Left lung (tissue), 10 donors: Measurements from ENCODE around the gene B2M. TPM values are rescaled to one million over a fixed set of nuclear protein-coding genes. Genes with fewer than 3 reads are reported as not detected.
A peak's percentile ranks its signal among the peaks of the same experiment; 100 is the strongest.

ENCODE experiments used
- ATAC-seq: fragments of 200-7000 bp; cut with Tn5 transposase; one replicate; pipeline ENCODE4 v1.9.1; 2020; ENCODE audit warnings: moderate library complexity
- DNase-seq, 4 donors: peaks; one replicate each; pipeline ENCODE4 v3.0.0-alpha.2; 2013 to 2020
- H3K27ac ChIP-seq, 2 donors: fragments of 200-600 bp; sonication (generic) in 1 of 2; one replicate each; pipeline versions ENCODE4 v1.5.0 to v1.8.0; 2020 to 2021
- H3K27me3 ChIP-seq, 2 donors: fragments of 200-600 bp; sonication (generic) in 1 of 2; one replicate each; pipeline versions ENCODE4 v1.5.0 to v1.8.0; 2020 to 2021
- H3K36me3 ChIP-seq, 2 donors: fragments of 200-600 bp; sonication (generic) in 1 of 2; one replicate each; pipeline versions ENCODE4 v1.5.0 to v1.8.0; 2020 to 2021
- H3K4me1 ChIP-seq, 2 donors: fragments of 200-600 bp; one replicate each; pipeline ENCODE4 v1.8.0; 2021
- H3K4me3 ChIP-seq, 2 donors: fragments of 200-600 bp; sonication (generic) in 1 of 2; one replicate each; pipeline versions ENCODE4 v1.5.0 to v1.8.0; 2020 to 2021; ENCODE audit warnings: mild to moderate bottlenecking in 1 of 2
- H3K9me3 ChIP-seq, 2 donors: fragments of 200-600 bp; sonication (generic) in 1 of 2; one replicate each; pipeline versions ENCODE4 v1.5.0 to v1.8.0; 2020 to 2021
- CTCF ChIP-seq, 2 donors: fragments of 200-600 bp; sonication (generic) in 1 of 2; IDR thresholded peaks; one replicate each; pipeline versions ENCODE4 v1.5.0 to v1.8.0; 2021; ENCODE audit warnings: antibody characterized with exemption in 2 of 2
- intact Hi-C, 2 donors: fragments of 100-400 bp; cut with DNase I; formaldehyde crosslinking; loops; one replicate each; pipeline versions ENCODE4 v1.11.2 to v1.14.2; 2022
- polyA plus RNA-seq, 6 donors: library from polyadenylated mRNA; unstranded; fragments of 120-200 nt; gene quantifications; one replicate each; pipeline ENCODE4 v1.2.1, GENCODE V29; 2013; ENCODE audit not compliant: insufficient read length in 6 of 6
- total RNA-seq, 2 donors: library from RNA; stranded (reverse); fragmentation: NEBNext Ultra II Directional; extraction: Animal tissue kit (Norgen Biotek cat#: 25700); gene quantifications; one replicate each; pipeline ENCODE4 v1.2.1, GENCODE V29; 2021
- donor health status: DM: no; HTN: yes; CAD: no.
- donor health status: DM: no; HTN: no; CAD: no.

B2M gene
- total and polyA plus RNA-seq, 8 donors, result 1,154 to 5,072 (median 1,442) TPM

GRCh38 chr15:44663410-44664308 is 47.7 kb upstream of the B2M start, which contains the start of gene SPG11:
TSS of gene SPG11 (minus strand) at chr15:44663662. CDS start at chr15:44663647, 15 bp downstream.
- Histone ChIP-seq H3K36me3 (peaks cover 0 to 14% of the 10 kb centered on the region in 2 donors), H3K27ac (peak within 1 kb of the TSS; percentile 98 to 100), H3K27me3 (no peaks in the 10 kb centered on the region), H3K9me3 (no peaks in the 10 kb centered on the region), H3K4me1 (peaks cover 5 to 57% of the 10 kb centered on the region in 2 donors), H3K4me3 (peak within 1 kb of the TSS; percentile 95 to 100)
- ATAC-seq (peak; percentile 96), DNase-seq (peak; percentile 92 to 99 (median 98))
- intact Hi-C loops, result loop anchor here (5.0 to 10.0 kb wide), 2 partner anchors 71 to 74 kb away; partner anchors contain the start of gene TRIM69 (in 2 of the 2)
- peak; percentile 91 to 99 for TF ChIP-seq CTCF (IDR thresholded peaks at IDR 0.05)

- H3K27me3 ChIP-seq, result no peaks in the 10 kb centered on the region
- H3K27ac ChIP-seq, result no peak overlapping the region
- DNase-seq (no peak), ATAC-seq (no peak)
- no peak overlapping the region for H3K4me3 ChIP-seq
- H3K9me3 ChIP-seq, result no peaks in the 10 kb centered on the region
- peaks cover 5 to 39% of the 10 kb centered on the region in 2 donors for H3K4me1 ChIP-seq
- no peak for TF ChIP-seq CTCF (IDR thresholded peaks at IDR 0.05)
- no peaks in the 10 kb centered on the region for H3K36me3 ChIP-seq
- intact Hi-C loops, result loop anchor here in 1 of 2 donors (10.0 kb wide), 1 partner anchor 68 kb away; the partner anchor contains the start of gene TRIM69
These were observed 44.9 kb upstream of the B2M start for GRCh38 chr15:44666210-44667038.

GRCh38 chr15:44667039-44667360 is 44.3 kb upstream of the B2M start:
- H3K27ac ChIP-seq, result no peak overlapping the region
- intact Hi-C loops, result loop anchor here in 1 of 2 donors (10.0 kb wide), 1 partner anchor 68 kb away; the partner anchor contains the start of gene TRIM69

GRCh38 chr15:44668921-44669320 is 42.4 kb upstream of the B2M start:
- Histone ChIP-seq H3K36me3 (no peaks in the 10 kb centered on the region), H3K9me3 (no peaks in the 10 kb centered on the region), H3K27me3 (no peaks in the 10 kb centered on the region), H3K4me1 (peaks cover 3 to 25% of the 10 kb centered on the region in 2 donors), H3K27ac (no peak overlapping the region), H3K4me3 (no peak overlapping the region)
- no peak for TF ChIP-seq CTCF (IDR thresholded peaks at IDR 0.05)
- DNase-seq (no peak), ATAC-seq (no peak)
- intact Hi-C loops, result loop anchor here in 1 of 2 donors (10.0 kb wide), 1 partner anchor 66 kb away; the partner anchor contains the start of gene TRIM69

More at GRCh38 chr15:44667039-44667360, 44.3 kb upstream of the B2M start:
- ATAC-seq (no peak), DNase-seq (no peak)
- Histone ChIP-seq H3K27me3 (no peaks in the 10 kb centered on the region), H3K4me1 (peaks cover 5 to 33% of the 10 kb centered on the region in 2 donors), H3K36me3 (no peaks in the 10 kb centered on the region), H3K4me3 (no peak overlapping the region), H3K9me3 (no peaks in the 10 kb centered on the region)
- TF ChIP-seq CTCF (IDR thresholded peaks at IDR 0.05), result no peak
